Measurements from ENCODE around the gene TNFSF15. TPM values are rescaled to one million over a fixed set of nuclear protein-coding genes. Genes with fewer than 3 reads are reported as not detected.

The TNFSF15 gene
- total and polyA plus RNA-seq, 4 donors: 2.0 to 24.5 (median 4.2) TPM

DNA sequence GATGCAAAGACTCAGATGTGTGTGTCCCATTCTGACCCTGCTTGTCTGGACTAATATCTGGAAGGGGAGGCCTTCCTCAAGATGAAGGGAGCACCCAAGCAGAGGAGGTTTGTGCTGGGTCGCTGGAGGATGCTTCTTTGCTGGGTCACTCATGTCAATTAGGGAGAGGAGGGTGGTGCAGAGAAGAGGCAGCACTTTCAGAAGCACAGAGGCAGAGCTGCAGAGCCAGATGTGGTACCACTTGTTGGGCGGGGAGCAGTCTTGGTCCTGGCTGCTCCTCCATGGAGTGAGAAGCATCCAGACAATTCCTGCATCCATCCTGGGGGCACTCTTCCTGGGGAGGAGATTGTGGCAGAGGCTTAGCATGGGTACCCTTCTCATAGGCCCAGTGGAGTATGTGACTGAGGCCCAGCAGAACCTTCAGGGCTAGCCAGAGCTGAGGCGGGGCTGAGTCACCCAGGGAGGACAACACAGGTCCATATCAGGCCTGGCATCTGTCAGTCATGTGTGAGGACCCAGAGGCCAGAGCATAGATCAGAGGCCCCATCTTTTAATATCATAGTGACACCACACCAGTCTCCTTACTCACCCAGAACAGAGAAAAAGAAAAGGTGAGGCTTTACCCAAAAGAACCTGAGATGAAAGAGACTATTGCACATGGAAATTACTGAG is 59.8 kb downstream of the TNFSF15 start:
- 70 to 85% methylated on average over 3 of the region's 3 CpGs for WGBS, 2 donors
- TF ChIP-seq CTCF (IDR thresholded peaks at IDR 0.05; ENCODE audit: control extremely low read depth, extremely low read depth): no peak
- no peak overlapping the region for H3K4me3 ChIP-seq
- H3K36me3 ChIP-seq (ENCODE audit: control insufficient read depth in 4 of 4, insufficient read depth in 4 of 4, low read length in 4 of 4): no peaks in the 10 kb centered on the region
- H3K27me3 ChIP-seq (ENCODE audit: control insufficient read depth in 3 of 3, insufficient read depth in 3 of 3, low read length in 2 of 3): no peaks in the 10 kb centered on the region
- no peak overlapping the region for H3K27ac ChIP-seq (ENCODE audit: low read depth in 1 of 2, low read length in 1 of 2)
- H3K9ac ChIP-seq (ENCODE audit: insufficient read depth in 1 of 2, low read length in 2 of 2): no peak overlapping the region
- H3K4me1 ChIP-seq (ENCODE audit: control insufficient read depth in 5 of 5, insufficient read depth in 5 of 5, low read length in 5 of 5): peaks cover 0 to 5% (median 0%) of the 10 kb centered on the region in 5 donors
- ATAC-seq (ENCODE audit: insufficient read depth, low FRiP score): no peak
- no peak for DNase-seq
- H3K9me3 ChIP-seq (ENCODE audit: control insufficient read depth in 4 of 4, insufficient read depth in 3 of 4, low read length in 3 of 4): no peaks in the 10 kb centered on the region

GRCh38 chr9:114745108-114745848 is 60.6 kb downstream of the TNFSF15 start:
- no peak overlapping the region for H3K27ac ChIP-seq (ENCODE audit: low read depth in 1 of 2, low read length in 1 of 2)
- peak in 1 of 3 donors; percentile 20 for DNase-seq
- no peak for TF ChIP-seq CTCF (IDR thresholded peaks at IDR 0.05; ENCODE audit: control extremely low read depth, extremely low read depth)
- H3K4me3 ChIP-seq: no peak overlapping the region
- peaks cover 0 to 5% (median 0%) of the 10 kb centered on the region in 5 donors for H3K4me1 ChIP-seq (ENCODE audit: control insufficient read depth in 5 of 5, insufficient read depth in 5 of 5, low read length in 5 of 5)
- ATAC-seq (ENCODE audit: insufficient read depth, low FRiP score): no peak
- no peaks in the 10 kb centered on the region for H3K9me3 ChIP-seq (ENCODE audit: control insufficient read depth in 4 of 4, insufficient read depth in 3 of 4, low read length in 3 of 4)
- no peaks in the 10 kb centered on the region for H3K36me3 ChIP-seq (ENCODE audit: control insufficient read depth in 4 of 4, insufficient read depth in 4 of 4, low read length in 4 of 4)
- no peak overlapping the region for H3K9ac ChIP-seq (ENCODE audit: insufficient read depth in 1 of 2, low read length in 2 of 2)
- WGBS, 2 donors: 51 to 52% methylated on average over 6 of the region's 6 CpGs
- H3K27me3 ChIP-seq (ENCODE audit: control insufficient read depth in 3 of 3, insufficient read depth in 3 of 3, low read length in 2 of 3): no peaks in the 10 kb centered on the region

DNA sequence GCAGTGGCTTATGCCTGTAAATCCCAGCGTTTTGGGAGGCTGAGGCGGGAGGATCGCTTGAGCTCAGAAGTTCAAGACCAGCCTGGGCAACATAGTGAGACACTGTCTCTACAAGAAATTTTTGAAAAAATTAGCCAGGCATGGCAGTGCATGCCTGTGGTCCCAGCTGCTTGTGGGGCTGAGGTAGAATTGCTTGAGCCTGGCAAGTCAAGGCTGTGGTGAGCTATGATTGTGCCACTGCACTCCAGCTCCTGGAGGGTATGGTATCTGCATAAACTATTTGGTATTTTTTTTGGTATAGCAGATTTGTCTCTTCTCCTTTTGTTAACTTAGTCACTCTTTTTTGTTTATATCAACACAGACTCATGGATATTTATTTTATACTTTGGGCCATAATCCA is 62.4 kb downstream of the TNFSF15 start:
- Histone ChIP-seq H3K36me3 (ENCODE audit: control insufficient read depth in 4 of 4, insufficient read depth in 4 of 4, low read length in 4 of 4) (no peaks in the 10 kb centered on the region), H3K9ac (ENCODE audit: insufficient read depth in 1 of 2, low read length in 2 of 2) (no peak overlapping the region), H3K27ac (ENCODE audit: low read depth in 1 of 2, low read length in 1 of 2) (no peak overlapping the region), H3K9me3 (ENCODE audit: control insufficient read depth in 4 of 4, insufficient read depth in 3 of 4, low read length in 3 of 4) (no peaks in the 10 kb centered on the region), H3K4me1 (ENCODE audit: control insufficient read depth in 5 of 5, insufficient read depth in 5 of 5, low read length in 5 of 5) (peaks cover 0 to 5% (median 0%) of the 10 kb centered on the region in 5 donors), H3K27me3 (ENCODE audit: control insufficient read depth in 3 of 3, insufficient read depth in 3 of 3, low read length in 2 of 3) (no peaks in the 10 kb centered on the region), H3K4me3 (no peak overlapping the region)
- 95% methylated on average over 3 of the region's 3 CpGs for WGBS, 2 donors
- no peak for DNase-seq
- TF ChIP-seq CTCF (IDR thresholded peaks at IDR 0.05; ENCODE audit: control extremely low read depth, extremely low read depth): no peak
- ATAC-seq (ENCODE audit: insufficient read depth, low FRiP score): no peak
